ENCODE data around the gene OSGEPL1.
"Not testable (repeated sequence)": the region's sequence is repeated elsewhere in the genome, so short reads cannot be mapped to it uniquely, and the experiment has no call there.

The OSGEPL1 gene

GRCh38 chr2:189762551-189763298 is at the start of gene OSGEPL1:
OSGEPL1 (minus strand) TSS chr2:189762792; CDS start chr2:189761640, 1,152 bp downstream.
- peak; percentile 72 to 81 for DNase-seq (ENCODE audit: low read depth in 1 of 2, low spot score in 1 of 2)

- no peak for DNase-seq (ENCODE audit: low read depth in 1 of 2, low spot score in 1 of 2)
These were observed 40.8 kb upstream of the OSGEPL1 start for GRCh38 chr2:189803431-189803830.

DNA sequence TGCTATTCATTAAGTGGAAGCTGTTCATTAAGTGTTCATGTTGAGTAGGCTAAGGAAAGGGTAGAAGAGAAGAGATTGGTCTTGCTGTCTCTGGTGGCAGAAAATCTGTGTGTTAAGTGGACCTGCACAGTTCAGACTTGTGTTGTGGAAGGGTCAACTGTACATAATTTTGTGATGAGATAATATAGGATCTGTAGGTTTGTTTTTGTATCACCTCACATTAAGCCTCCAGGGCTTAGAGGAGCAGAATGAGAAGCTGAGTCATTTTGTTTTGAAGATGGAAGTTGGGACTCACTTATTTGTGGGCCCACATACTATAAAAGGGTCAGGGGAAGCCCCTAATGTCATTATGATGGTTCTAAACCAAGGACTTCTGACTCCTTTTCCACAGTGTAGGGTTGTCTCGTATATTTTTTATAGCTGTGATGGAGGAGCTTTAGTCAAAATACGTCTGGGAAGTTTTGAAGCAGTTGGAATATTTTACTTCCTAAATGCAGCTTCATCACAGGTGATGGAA is 39.9 kb upstream of the OSGEPL1 start:
- no peak for DNase-seq (ENCODE audit: low read depth in 1 of 2, low spot score in 1 of 2)

- DNase-seq (ENCODE audit: low read depth in 1 of 2, low spot score in 1 of 2) = no peak
These were observed 36.9 kb upstream of the OSGEPL1 start for GRCh38 chr2:189799531-189799930.

GRCh38 chr2:189799030-189799331 is 36.4 kb upstream of the OSGEPL1 start:
- no peak for DNase-seq (ENCODE audit: low read depth in 1 of 2, low spot score in 1 of 2)

DNA sequence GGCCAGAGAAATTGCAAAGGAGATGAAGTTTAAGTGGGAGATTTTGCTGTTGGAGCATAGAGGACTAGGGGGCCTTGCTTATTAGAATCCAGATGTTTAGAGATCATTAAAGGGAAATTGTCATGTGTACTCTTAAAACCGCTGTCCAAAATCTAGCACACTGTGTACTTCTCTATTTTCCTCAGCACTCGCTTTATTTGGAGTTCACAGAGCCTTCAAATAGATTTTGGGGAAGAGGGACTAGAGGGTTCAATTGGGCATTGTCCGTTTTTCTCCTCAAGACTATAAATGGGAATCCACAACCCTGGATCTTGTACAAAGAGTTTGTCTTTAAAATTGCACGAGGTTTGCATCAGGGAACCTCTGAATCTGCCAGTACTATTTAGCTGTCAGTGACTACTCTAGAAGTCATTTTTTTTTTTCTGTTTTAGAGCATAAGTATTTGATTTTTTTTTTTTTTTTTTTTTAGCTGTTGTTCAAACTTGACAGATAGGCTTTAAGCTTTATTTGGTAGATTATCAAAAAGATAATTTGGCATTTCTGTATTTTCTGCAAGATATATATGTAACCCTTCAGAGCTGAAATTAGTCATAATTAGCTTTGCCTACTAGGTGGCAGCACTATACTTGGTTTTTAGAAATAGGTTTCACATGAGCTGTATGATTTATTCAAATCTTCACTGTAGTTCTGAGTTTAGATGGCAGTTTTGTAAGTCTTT is 35.9 kb upstream of the OSGEPL1 start:
- DNase-seq (ENCODE audit: low read depth in 1 of 2, low spot score in 1 of 2) = no peak

DNA sequence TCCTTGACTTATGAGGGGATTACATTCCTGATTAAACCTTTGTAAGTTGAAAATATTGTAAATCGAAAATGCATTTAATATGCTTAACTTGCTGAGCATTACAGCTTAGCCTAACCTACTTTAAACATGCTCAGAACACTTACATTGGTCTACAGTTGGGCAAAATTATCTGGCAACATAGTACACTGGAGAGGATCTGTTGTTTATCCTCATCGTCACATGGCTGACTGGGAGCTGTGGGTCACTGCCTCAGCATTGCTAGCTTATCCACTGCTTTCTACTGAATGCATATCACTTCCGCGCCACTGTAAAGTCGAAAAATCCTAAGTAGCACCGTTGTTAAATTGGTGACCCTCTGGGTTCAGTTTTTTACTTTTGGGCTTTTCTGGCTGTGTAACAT is 35.3 kb upstream of the OSGEPL1 start:
- DNase-seq (ENCODE audit: low read depth in 1 of 2, low spot score in 1 of 2) = no peak

DNA sequence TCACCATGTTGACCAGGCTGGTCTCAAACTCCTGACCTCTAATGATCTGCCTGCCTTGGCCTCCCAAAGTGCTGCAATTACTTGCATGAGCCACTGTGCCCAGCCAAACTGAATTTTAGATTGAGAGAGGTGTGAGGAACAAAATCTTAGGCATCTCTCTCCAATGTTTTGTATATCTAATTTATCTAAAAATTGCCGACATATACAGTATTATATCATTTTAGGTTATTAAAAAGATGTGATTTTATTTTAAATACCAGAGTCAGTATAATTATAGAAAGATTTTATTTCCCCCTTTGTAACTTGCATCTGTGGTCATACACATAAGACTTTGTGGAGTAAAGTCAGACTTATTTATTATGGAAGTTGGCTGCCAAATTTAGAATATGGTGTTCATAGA is 31.7 kb upstream of the OSGEPL1 start:
- DNase-seq (ENCODE audit: low read depth in 1 of 2, low spot score in 1 of 2) = no peak

GRCh38 chr2:189791338-189792042 is 28.9 kb upstream of the OSGEPL1 start:
- DNase-seq (ENCODE audit: low read depth in 1 of 2, low spot score in 1 of 2) = no peak

DNA sequence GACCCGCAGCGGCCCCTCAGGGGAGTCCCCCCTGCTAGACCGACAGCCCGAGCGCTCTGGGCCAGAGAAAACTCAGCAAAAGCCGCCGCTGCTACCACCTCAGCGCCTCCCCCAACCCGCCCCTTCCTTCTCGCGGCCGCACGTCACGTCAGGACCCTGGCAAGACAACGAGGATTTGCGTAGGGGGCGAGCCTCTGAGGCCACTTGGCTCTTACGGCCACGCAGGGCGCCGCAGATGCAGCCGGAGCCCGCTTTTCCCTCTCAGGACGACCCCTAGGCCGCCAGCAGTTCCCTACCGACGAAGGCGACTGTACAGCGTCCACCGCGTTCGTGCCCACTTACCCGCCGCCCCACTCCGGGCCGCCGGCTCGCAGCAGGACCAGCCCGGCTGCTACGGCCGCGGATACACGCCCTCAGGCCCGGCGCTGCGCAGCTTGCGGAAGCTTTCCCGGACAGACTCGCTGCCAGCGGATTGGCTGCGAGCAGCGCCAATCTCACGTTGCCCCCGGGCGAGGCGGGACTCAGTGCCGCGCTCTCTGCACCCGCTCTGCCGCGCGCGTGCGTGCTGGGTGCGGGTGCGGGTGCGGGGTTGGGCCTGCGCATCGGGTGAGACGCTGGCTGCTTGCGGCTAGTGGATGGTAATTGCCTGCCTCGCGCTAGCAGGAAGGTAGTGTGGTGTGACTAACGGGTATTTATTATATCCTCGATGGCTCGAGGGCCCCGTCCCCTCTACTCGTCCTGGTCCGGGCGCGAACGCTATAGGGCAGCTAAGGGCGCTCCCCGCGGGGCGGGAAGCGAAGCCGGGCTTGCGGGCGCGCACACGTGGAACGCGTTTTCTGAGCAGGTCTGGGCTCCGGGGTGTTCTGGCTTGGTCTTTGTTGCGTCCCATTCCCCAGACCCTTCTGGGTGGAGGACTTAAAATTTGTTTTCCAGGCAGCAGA is 21.6 kb upstream of the OSGEPL1 start, which contains the start of the genes ORMDL1 and PMS1:
TSS of gene ORMDL1 (minus strand) at position 413 of the 941 bp plus-strand sequence. CDS start 1,744 bp downstream, outside the sequence.
TSS of gene PMS1 (plus strand) at position 524 of the 941 bp plus-strand sequence. CDS start 7,360 bp downstream, outside the sequence.
- DNase-seq (ENCODE audit: low read depth in 1 of 2, low spot score in 1 of 2) = peak; percentile 87 to 92

DNA sequence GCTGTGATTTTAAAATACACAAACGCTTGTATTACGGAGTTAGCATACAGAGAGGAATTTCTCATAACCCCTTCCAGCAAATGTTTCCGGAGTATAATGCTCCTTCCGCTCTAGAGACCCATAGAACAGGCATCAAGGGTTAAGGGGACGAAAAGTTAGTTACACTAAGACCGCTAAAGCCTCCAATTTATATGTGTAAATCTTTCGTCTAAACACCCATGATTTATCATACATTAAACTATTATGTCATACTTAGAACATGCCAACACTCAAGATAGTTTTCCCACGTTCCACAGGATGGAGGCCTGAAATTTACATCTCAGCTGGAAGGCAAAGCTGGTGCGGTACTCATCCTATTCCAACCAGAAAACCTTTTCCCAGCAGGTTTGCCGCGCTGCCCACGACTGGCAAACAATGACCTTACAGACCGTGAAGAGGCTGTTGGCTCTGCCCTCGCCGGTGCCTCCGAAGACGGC is 20.9 kb upstream of the OSGEPL1 start:
- no peak for DNase-seq (ENCODE audit: low read depth in 1 of 2, low spot score in 1 of 2)

GRCh38 chr2:189782221-189782671 is 19.7 kb upstream of the OSGEPL1 start:
- no peak for DNase-seq (ENCODE audit: low read depth in 1 of 2, low spot score in 1 of 2)

GRCh38 chr2:189772212-189772611 is 9.6 kb upstream of the OSGEPL1 start:
- DNase-seq (ENCODE audit: low read depth in 1 of 2, low spot score in 1 of 2) = no peak

GRCh38 chr2:189770590-189771322 is 8.2 kb upstream of the OSGEPL1 start:
- no peak for DNase-seq (ENCODE audit: low read depth in 1 of 2, low spot score in 1 of 2)

DNA sequence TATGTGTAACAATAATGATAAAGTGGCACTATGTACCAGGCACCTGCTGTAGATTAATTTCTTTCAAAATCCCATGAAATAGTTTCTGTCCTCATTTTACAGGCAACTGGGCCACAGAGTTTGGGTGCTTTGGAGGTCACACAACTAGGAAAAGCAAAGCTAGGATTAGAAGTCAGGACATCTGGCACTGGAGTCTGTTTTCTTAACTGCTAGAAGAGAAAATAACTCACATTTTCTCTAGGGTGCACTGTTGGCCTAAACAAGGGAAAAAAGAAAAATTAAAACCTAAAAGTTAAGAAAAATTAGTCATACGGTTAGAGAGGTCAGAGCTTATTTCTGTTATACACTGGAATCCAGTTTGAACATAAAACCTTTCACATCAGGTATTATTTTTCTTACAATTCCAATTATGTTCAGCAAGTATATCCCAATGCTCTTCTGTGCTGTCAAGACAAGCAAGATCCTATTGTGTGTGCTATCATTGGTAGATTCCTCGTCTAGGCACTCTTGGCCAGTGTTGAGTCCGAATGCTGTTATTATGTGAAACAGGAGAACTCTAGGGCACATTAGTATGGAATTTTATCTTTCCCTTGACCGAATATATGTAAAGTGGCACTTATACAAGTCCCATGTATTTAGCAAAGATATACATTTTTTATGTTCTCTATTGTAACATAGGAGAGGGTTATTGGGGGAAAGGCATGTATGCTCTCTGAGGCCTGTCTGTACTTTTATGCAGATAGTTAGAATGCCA is 1.5 kb upstream of the OSGEPL1 start:
- no peak for DNase-seq (ENCODE audit: low read depth in 1 of 2, low spot score in 1 of 2)

GRCh38 chr2:189762229-189762550 is 402 bp downstream of the OSGEPL1 start:
- DNase-seq (ENCODE audit: low read depth in 1 of 2, low spot score in 1 of 2) = no peak

DNA sequence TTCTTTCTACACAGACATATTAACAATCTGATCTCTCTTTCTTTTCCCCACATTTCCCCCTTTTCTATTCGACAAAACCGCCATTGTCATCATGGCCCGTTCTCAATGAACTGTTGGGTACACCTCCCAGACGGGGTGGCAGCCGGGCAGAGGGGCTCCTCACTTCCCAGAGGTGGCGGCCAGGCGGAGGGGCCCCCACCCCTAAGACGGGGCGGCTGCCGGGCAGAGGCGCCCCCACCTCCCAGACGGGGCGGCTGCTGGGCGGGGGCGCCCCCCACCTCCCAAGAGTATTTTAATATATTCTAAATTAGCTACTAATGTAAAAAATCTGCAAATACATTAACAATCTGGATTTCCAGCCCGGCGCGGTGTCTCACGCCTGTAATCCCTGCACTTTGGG is 2.4 kb downstream of the OSGEPL1 start:
- not testable (repeated sequence) for DNase-seq (ENCODE audit: low read depth in 1 of 2, low spot score in 1 of 2)

- no peak for DNase-seq (ENCODE audit: low read depth in 1 of 2, low spot score in 1 of 2)
These were observed 6.2 kb downstream of the OSGEPL1 start for GRCh38 chr2:189756311-189756952.

Measured in stimulated activated CD4-positive, alpha-beta T cell treated with anti-CD3 and anti-CD28 coated beads, Interleukin-15, amount 100 ng/mL, for 1 hour (primary cell).